ENCODE data around the gene KRTAP10-1.

Gene KRTAP10-1, protein sequence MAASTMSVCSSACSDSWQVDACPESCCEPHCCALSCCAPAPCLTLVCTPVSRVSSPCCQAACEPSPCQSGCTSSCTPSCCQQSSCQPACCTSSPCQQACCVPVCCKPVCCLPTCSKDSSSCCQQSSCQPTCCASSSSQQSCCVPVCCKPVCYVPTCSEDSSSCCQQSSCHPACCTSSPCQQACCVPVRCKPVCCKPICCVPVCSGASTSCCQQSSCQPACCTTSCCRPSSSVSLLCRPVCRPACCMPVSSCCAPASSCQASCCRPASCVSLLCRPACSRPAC

DNA sequence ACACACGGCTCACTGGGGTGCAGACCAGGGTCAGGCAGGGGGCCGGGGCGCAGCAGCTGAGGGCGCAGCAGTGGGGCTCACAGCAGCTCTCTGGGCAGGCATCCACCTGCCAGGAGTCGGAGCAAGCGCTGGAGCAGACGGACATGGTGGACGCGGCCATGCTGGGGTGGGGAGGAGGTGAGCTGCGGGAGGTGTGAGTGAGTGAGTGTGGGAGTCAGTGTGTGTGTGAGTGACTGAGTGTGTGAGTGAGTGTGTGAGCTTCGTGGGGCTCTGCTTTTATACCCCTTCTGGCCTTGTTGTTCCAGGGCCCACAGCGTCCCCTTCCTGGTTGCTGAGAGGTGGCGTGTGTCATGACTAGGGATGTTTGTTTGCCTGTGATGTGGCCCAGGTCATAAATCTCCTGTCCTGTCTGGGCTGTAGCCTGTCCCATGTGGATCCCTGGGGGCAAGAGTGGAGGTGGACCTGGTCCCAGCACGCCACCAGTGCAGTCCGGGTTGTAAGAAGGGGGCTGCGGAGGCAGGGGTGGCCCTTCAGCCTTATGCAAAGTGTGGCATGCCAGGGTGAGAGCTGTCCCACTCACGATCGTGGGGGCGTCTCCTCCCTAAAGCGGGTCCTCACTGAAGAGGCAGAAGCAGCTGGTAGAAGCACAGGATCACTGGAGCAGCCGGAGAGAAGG, at the start of gene KRTAP10-1:
Gene KRTAP10-1, minus strand, starts transcription at position 205 of the 676 bp plus-strand sequence. Its CDS starts 45 bp downstream, at position 160.
- no peak within 1 kb of the TSS for H3K4me3 ChIP-seq (ENCODE audit: control insufficient read depth, low read depth, low read length)
- TF ChIP-seq, protein P1, sequence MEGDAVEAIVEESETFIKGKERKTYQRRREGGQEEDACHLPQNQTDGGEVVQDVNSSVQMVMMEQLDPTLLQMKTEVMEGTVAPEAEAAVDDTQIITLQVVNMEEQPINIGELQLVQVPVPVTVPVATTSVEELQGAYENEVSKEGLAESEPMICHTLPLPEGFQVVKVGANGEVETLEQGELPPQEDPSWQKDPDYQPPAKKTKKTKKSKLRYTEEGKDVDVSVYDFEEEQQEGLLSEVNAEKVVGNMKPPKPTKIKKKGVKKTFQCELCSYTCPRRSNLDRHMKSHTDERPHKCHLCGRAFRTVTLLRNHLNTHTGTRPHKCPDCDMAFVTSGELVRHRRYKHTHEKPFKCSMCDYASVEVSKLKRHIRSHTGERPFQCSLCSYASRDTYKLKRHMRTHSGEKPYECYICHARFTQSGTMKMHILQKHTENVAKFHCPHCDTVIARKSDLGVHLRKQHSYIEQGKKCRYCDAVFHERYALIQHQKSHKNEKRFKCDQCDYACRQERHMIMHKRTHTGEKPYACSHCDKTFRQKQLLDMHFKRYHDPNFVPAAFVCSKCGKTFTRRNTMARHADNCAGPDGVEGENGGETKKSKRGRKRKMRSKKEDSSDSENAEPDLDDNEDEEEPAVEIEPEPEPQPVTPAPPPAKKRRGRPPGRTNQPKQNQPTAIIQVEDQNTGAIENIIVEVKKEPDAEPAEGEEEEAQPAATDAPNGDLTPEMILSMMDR (IDR thresholded peaks at IDR 0.05; ENCODE audit: control insufficient read depth, insufficient read depth, low read depth, low read length, missing control alignments): no peak
- no peak for DNase-seq (ENCODE audit: low read depth)

DNA sequence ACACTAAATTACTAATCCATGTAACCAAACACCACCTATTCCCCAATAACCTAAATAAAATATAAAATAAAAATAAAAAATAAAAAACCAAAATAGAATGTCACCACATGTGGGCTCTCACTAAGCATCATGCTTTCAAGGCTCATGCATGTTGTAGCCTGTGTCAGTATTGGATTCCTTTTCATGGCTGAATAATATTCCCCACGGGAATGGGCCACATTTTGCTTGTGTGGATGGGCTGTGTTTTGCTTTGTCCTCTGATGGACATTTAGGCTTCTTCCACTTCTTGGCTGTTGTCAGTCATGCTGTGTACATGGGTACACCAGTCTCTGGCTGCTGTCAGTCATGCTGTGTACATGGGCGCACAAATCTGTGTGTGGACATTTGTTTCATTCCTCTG, 49.1 kb upstream of the KRTAP10-1 start:
- no peak overlapping the region for H3K4me3 ChIP-seq (ENCODE audit: control insufficient read depth, low read depth, low read length)
- no peak for DNase-seq (ENCODE audit: low read depth)
- TF ChIP-seq, protein P1 (IDR thresholded peaks at IDR 0.05; ENCODE audit: control insufficient read depth, insufficient read depth, low read depth, low read length, missing control alignments): no peak

DNA sequence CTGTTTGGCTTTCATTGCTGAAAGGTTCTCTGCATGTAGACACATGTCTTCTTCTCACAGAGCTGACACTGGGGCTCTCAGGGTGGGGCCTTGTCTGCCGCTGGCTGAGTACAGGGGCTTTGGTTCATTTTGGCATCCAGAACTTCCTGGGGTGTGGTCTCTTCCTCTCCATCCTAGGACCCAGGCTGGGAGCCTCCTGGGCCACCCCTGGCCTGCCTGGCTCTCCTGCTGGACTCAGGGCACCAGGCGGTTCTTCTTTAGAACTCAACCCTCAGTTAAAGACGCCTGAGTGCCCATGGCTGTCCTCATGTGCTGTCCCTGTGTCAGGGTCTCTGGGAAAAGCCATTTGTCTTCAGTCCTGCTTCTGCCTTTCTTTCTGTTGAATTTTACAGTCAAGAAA, 45.9 kb upstream of the KRTAP10-1 start:
- no peak overlapping the region for H3K4me3 ChIP-seq (ENCODE audit: control insufficient read depth, low read depth, low read length)
- DNase-seq (ENCODE audit: low read depth): no peak
- TF ChIP-seq, protein P1 (IDR thresholded peaks at IDR 0.05; ENCODE audit: control insufficient read depth, insufficient read depth, low read depth, low read length, missing control alignments): no peak

DNA sequence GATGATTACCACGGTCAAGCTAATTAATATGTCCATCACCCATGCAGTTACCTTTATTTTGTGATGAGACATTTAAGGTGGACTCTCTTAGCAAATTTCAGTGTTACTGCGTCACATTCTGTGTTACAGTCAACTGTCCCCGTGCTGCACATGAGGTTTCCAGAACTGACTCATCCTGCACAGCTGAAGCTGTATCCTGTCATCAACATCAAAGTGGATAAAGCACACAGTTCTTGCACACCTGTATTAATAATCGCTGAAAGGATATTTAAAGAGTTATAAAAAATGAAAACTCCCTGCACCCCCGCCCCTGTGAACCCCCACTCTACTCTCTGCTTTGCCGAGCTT, 43.8 kb upstream of the KRTAP10-1 start:
- no peak for DNase-seq (ENCODE audit: low read depth)
- TF ChIP-seq, protein P1 (IDR thresholded peaks at IDR 0.05; ENCODE audit: control insufficient read depth, insufficient read depth, low read depth, low read length, missing control alignments): no peak
- H3K4me3 ChIP-seq (ENCODE audit: control insufficient read depth, low read depth, low read length): no peak overlapping the region

DNA sequence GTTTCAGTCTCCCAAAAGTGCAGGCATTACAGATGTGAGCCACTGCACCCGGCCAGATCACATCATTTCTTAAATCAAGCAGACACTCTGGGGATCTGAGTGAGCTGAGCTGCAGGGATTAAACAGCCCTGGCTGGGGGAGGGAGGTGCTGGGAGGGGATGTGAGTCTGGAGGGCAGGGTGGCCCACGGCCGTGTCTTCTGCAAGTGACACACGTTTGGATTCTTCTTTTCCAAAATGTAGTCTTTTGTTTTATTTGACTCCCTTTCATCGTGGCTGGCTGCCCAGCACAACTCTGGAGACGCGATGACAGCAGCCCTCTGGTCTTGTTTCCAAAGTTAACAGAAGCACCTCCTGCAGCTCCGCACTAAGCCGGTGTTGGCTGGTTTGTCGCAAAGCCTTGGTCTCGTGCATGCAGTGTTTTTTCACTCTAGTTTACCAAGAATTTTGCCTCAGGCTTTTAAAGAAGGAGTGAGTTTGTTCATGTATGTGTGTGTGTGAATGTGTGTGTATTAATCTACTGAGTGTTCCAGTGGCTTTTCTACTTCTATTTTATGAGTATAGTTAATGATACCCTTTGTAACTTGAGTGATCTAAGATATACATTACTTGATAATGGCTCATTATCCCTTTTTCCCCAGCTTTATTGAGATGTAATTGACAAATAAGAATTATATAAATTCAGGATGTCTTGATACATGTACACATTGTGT, 43.2 kb upstream of the KRTAP10-1 start:
- no peak for DNase-seq (ENCODE audit: low read depth)
- TF ChIP-seq, protein P1 (IDR thresholded peaks at IDR 0.05; ENCODE audit: control insufficient read depth, insufficient read depth, low read depth, low read length, missing control alignments): no peak

DNA sequence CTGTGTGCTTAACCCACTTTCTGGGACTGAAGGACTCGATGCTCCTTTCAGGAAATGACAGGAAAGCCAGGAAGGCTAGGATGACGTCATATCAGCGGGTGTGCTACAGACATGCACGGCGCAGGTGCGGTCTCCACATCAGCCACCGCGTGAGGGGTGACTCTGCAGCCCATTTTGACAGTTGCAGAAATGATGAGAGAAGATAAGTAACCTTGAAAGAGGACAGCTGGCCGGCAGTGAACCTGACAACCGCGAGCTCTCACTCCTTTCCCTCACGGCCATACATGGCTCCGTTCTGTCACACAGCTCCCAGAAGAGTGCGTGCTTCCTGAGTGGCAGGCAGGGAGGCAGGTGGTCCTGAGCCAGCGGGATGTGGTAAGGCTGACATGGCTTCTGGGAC, 42.1 kb upstream of the KRTAP10-1 start:
- no peak overlapping the region for H3K4me3 ChIP-seq (ENCODE audit: control insufficient read depth, low read depth, low read length)
- TF ChIP-seq, protein P1 (IDR thresholded peaks at IDR 0.05; ENCODE audit: control insufficient read depth, insufficient read depth, low read depth, low read length, missing control alignments): no peak
- no peak for DNase-seq (ENCODE audit: low read depth)

More for the DNA sequence above, 43.2 kb upstream of the KRTAP10-1 start:
- H3K4me3 ChIP-seq (ENCODE audit: control insufficient read depth, low read depth, low read length): no peak overlapping the region

All from AG09309 (cell line).